Activated gamma-delta T cell treated with anti-CD3 and anti-CD28 coated beads, Interleukin-2, amount 50 U/mL, for 16 hours (primary cell): Measurements from ENCODE around the gene F2RL3.
A peak's percentile ranks its signal among the peaks of the same experiment; 100 is the strongest.

Experiments
- DNase-seq: peaks from one replicate; pipeline ENCODE4 v3.0.0-alpha.2; 2020; ENCODE audit warnings: low read depth

The F2RL3 gene

GRCh38 chr19:16895467-16896145 is 6.8 kb downstream of the F2RL3 start:
- no peak for DNase-seq

GRCh38 chr19:16896146-16897028 is 7.6 kb downstream of the F2RL3 start:
- DNase-seq, result no peak

- peak; percentile 35 for DNase-seq
Measured at GRCh38 chr19:16897029-16897855, 8.4 kb downstream of the F2RL3 start.

DNA sequence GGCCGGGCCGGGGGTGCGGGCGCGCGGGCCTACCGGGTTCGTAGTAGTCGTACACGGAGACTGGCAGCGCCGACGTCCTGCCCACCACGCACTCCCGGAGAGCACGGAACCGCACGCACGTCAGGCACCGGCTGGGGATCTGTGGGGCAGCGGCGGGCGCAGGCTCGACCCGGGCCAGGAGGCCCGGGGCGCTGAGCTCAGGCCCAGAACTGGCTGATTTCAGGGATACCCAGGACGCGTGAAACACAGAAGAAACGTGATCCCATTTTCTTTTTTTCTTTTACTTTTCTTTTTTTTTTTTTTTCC is 9.0 kb downstream of the F2RL3 start:
- no peak for DNase-seq

- no peak for DNase-seq
Measured at GRCh38 chr19:16898361-16899015, 9.7 kb downstream of the F2RL3 start.

- no peak for DNase-seq
Measured at GRCh38 chr19:16899566-16900075, 10.8 kb downstream of the F2RL3 start.

GRCh38 chr19:16901491-16902175 is 12.8 kb downstream of the F2RL3 start:
- DNase-seq, result no peak

- no peak for DNase-seq
Measured at GRCh38 chr19:16902545-16902944, 13.7 kb downstream of the F2RL3 start.

DNA sequence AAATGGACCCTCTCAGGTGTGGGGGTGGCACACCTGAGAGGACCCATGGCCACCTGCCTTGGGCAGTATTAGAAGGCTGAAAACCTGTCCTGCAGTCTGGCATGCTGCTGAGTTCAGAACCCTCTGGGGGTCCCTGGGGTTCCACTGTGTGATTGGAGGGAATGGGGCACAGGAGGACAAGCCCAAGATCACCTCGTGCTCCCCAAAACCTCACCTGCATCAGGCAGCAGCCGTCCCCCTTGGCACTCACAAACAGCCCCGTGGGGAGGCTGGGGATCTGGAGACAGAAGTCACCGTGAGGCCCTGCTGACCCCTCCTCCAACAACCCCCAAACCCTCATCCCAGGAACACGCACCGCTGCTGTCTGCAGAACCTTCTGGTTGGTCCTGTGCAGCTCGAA is 14.5 kb downstream of the F2RL3 start:
- no peak for DNase-seq

DNA sequence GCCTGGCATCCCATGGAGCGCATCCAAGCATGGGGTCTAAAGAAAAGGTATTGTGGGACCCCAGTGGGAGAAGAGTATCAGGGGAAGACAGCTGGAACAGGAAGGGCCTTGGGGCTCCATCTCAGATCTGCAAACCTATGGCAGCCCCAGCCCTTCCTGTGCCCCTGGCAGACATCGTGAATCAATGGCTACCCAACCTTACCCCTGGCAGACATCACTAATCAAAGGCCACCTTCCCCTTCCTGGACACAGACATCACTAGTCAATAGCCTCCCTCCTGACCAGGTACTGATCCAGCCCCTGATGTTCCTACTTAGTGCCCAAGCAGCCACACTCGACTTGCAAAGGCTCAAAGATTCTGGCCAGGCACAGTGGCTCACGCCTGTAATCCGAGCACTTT is 15.8 kb downstream of the F2RL3 start:
- no peak for DNase-seq

DNA sequence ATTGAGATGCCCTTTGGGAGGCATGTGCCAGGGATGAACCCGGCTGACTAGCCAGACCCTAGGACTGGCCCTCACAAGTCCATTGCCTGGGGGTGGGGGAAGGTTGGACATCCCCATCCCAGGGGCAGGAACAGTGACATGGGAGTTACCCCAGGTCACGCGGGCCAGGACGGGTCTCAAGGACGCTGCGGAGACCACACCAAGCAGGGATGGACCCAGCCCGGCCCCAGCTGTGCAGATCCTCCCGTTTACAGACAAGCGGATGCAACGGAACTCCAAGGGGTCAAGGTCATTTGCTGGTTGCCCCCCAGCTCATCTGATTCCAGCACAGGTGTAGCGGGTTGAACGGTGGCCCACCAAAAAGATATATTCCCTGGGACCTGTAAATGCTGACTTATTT is 20.0 kb downstream of the F2RL3 start:
- no peak for DNase-seq

GRCh38 chr19:16911046-16911445 is 22.2 kb downstream of the F2RL3 start:
- no peak for DNase-seq

DNA sequence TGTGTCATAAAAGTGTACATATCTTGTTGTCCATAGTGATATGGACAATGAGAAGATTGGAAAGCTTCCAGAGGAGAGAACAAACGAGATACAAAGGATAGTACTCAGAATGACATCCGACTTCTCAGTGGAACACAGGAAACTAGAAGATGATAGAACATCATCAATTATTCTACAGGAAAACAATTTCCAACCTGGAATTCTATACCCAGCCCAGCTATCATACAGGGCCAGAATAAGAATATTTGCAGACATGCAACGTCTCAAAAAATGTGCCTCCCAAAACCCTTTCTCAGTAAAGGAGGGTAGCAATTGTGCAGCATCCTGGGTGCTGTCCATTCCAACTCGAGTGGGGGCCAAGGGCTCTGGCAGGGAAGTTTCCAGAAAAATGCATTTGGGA is 24.0 kb downstream of the F2RL3 start:
- no peak for DNase-seq

GRCh38 chr19:16914421-16914820 is 25.6 kb downstream of the F2RL3 start:
- no peak for DNase-seq

DNA sequence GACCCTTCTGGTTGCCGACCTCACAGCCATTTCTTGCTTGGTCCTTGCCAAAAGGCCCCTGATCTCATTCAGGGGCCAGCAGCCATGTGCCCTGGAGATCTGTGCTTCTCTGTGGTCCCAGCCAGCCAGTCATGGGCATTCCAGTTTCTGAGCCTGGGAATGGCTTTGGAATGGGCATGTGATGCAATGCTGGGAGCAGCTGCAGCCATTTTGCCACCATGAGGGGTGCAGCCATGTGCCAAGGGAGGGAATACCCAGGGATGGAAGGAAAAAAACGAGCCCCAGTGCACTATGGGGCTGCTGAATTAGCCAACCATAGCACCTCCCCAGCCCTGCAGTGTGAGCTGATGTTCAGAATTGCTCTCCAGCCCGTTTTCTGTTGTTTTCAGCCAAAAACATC is 26.3 kb downstream of the F2RL3 start:
- DNase-seq, result no peak

GRCh38 chr19:16915734-16916133 is 26.9 kb downstream of the F2RL3 start:
- no peak for DNase-seq

DNA sequence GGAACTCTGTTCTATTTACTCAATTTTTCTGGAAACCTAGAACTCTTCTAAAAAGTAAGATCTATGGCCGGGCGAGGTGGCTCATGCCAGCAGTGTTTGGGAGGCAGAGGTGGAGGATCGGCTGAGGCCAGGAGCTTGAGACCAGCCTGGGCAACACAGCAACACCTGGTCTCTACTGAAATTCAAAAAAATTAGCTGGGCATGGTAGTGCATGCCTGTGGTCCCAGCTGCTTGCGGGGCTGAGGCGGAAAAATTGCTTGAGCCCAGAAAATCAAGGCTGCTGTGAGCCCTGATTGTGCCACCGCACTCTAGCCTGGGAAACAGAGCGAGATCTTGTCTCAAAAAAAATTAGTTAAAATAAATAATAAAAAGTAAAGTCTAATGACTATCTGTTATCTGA is 28.6 kb downstream of the F2RL3 start:
- no peak for DNase-seq

GRCh38 chr19:16919496-16919895 is 30.7 kb downstream of the F2RL3 start:
- no peak for DNase-seq

DNA sequence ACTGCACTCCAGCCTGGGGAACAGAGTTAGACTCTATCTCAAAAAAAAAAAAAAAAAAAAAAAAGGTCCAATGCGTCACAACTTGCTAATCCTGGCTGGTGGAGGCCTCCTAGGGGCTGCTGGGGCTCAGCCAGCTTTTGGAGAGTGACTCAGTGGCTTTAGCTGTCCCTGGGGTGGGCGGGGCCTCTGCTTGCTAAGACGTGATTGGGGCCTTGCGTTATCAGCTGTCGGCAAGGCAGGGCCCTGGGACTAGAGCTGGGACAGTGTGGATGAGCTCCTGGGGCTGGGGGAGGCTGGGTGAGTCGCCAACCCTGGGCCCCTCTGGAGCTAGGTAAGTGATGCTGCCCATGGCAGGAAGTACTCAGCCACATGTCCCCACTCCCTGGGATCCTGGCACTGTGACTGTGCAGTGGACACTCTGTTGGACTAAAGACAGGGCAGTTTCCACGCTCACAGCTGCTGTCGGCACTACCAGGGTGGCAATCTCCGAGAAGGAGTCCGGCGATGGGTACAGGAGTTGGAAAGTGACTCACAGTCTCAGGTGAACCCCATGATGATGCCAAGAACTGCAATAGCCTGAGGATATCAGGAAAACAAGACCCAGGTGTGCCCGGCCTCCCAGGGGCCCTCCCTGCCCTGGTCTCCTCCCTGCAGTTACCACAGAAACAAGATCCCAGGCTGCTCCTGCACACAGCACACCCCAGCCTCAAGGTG is 32.2 kb downstream of the F2RL3 start:
- no peak for DNase-seq

GRCh38 chr19:16921766-16922591 is 33.2 kb downstream of the F2RL3 start:
- no peak for DNase-seq
